Fibroblast of skin of left biceps (primary cell): ENCODE measurements around the gene OR1F1.
"Not testable (repeated sequence)": the region's sequence is repeated elsewhere in the genome, so short reads cannot be mapped to it uniquely, and the experiment has no call there.

ENCODE experiments used
- DNase-seq, 2 experiments: peaks; one replicate each; pipeline ENCODE4 v3.0.0-alpha.2; 2013; ENCODE audit warnings: low read depth in 2 of 2

OR1F1 gene

DNA sequence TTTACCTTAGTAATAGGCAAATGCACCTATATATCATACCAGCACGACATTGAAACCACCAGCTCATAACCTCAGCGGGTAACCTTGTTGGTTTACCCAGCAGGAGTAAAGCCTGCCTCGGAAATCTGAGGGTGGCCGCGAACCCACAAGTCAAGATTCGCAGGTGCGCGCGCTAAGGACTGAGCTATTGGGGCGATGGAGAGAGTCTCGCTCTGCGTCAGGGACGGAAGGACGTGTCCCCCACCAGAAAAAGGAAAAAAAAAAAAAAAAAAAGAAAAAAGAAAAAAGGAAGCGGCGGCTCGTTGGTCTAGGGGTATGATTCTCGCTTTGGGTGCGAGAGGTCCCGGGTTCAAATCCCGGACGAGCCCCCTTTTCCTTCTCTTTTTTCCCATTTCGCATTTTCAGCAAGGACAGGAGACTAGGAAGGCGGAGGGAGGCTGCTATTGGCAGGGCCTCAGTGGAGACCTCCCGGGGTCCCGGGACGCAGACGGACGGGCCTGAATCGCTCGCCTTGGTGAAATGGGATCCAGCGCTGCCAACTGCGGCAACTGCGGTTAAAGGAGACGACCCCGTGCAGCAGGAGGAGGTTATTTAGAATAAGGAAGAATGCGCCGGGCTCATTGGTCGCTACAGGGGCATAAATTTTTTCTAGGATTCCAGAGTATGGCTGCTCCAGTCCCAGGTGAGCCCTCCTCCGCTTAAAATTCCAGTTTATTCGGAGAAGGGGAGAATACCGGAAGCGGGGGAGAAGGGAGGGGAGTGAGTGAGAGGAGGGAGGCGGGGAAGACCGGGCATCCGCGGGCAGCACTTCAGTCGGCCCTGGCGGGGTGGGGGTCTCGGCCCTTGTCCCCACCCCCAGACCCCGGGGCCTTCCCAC is at the start of gene OR1F1:
Gene OR1F1 (plus strand): TSS at position 407 of the 877 bp plus-strand sequence.
- no peak for DNase-seq

GRCh38 chr16:3138342-3138741 is 49.7 kb upstream of the OR1F1 start:
- DNase-seq: no peak

DNA sequence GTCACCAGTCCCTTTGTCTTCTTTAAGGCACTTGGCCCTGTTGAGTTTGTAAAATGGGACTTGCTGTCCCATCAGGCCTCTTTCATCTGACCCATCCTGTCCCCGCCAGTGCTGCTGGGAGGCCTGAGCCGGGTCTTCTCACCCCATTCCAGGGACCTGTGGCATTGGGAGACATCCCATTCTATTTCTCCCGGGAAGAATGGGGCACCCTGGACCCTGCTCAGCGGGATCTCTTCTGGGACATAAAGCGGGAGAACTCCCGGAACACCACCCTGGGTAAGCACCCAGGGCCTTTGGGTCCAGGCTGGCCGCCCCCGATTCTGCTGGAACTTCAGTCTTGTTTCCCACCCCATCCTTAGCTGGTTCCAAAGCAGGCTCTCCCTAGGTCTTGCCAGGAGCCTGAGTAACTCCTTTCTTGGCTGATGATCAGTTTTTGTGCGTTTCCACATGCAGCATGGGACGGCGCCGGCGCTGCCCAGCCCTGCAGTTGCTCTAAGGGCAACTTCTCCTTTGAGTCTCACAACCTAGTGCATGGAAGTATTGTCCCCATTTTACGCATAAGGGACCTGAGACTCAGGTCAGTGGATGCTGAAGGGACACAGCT is 49.1 kb upstream of the OR1F1 start:
- DNase-seq: no peak

DNA sequence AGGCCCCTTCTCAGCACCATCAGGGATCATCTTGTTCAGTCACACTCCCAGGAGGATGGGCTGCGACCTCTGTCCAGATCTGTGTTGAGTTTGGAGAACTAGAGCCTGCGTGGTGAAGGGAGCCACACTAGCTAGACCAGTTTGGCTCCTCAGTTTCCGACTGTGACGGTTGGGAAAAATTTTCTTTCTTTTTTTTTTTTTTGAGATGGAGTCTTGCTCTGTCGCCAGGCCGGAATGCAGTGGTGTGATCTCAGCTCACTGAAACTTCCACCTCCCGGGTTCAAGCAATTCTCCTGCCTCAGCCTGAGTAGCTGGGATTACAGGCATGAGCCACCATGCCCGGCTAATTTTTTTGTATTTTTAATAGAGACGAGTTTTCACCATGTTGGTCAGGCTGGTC is 48.4 kb upstream of the OR1F1 start:
- DNase-seq: not testable (repeated sequence)

DNA sequence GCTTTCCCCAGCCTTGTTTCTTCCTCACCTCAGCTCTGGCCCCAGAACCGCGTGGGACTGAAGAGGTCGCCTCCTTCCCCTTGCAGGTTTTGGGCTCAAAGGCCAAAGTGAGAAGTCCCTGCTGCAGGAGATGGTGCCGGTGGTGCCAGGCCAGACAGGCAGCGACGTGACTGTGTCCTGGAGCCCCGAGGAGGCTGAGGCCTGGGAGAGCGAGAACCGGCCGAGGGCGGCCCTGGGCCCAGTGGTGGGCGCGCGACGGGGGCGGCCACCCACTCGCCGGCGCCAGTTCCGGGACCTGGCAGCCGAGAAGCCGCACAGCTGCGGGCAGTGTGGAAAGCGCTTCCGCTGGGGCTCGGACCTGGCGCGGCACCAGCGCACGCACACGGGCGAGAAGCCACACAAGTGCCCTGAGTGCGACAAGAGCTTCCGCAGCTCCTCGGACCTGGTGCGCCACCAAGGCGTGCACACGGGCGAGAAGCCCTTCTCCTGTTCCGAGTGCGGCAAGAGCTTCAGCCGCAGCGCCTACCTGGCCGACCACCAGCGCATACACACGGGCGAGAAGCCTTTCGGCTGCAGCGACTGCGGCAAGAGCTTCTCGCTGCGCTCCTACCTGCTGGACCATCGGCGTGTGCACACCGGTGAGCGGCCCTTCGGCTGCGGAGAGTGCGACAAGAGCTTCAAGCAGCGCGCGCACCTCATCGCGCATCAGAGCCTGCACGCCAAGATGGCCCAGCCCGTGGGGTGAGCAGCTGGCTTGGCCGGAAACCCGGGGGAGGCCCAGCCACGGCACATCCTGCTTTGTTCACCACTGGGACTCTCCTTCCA is 47.2 kb upstream of the OR1F1 start:
- DNase-seq: no peak

DNA sequence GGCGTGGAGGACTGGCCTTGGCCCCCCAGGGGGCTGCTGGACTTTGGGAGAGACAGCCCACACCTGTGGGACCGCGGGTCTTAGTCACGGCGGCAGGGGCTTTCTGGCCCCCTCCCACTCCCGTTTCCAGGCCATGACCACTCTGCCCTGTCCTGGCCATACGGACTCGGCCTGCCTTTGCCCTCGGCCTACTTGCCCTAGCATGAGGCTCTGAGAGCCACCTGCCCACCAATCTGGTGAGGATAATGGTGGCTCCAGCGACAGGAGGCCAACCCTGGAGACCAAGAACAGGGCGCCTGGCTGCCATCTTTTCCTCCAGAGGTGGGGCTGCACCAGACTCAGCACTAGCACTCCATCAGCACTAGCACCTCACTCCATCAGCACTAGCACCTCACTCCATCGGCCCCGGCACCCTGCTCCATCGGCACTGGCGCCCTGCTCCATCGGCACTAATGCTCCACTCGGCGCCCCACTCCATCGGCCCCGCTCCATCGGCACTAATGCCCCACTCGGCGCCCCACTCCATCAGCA is 46.2 kb upstream of the OR1F1 start:
- DNase-seq: no peak

DNA sequence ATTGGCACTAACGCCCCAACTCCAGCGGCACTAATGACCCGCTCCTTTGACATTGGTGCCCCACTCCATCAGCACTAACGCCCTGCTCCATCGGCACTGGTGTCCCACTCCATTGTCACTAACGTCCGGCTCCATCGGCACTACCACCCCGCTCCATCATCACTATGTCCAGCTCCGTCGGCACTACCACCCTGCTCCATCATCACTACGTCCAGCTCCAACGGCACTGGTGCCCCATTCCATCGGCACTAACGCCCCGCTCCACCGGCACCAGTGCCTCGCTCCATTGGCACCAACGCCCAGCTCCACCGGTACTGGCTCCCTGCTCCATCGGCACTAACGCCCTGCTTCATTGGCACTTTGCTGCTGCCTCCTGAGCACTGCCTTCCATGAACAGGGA is 45.7 kb upstream of the OR1F1 start:
- DNase-seq: no peak

DNA sequence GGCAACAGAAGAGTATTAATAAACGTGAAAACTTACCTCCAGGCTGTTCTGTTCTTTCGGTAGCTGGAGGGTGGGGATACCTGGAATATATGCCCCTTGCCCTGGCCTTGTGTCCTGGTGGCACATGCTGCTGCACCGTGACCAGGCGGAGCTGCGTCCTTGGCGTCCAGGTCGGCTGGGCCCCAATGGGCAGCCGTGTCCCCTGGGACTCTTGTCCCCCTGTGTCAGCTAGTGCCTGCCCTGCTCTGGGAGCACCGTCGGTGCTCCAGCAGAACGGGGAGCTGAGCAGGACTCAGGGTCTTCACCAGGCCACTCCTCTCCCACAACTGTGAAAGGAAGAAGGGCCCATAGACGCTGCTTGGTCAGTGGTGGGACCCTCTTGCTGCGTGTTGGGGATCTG is 45.2 kb upstream of the OR1F1 start:
- DNase-seq: no peak

DNA sequence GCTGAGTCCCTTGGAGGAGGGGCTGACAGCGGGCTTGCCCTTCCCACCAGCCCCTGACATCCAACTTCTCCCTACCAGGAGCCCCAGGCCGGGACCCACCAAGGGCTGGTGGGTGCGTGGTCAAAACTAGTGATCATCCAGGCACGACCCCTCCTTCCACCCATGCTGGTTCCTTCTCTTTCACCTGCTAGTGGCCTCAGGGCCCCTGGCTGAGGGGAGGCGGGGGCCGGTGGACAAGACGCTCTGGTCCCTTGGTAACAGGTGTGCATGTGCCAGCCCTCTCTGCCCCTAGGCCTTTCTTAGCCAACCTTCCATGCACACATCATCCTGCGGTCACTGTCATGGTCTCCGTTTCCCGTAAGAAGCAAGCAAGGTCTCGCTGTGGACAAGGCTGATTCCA is 44.8 kb upstream of the OR1F1 start:
- no peak for DNase-seq

- DNase-seq: no peak
Measured at GRCh38 chr16:3143598-3144320, 44.2 kb upstream of the OR1F1 start.

- no peak for DNase-seq
Measured at GRCh38 chr16:3144321-3144983, 43.6 kb upstream of the OR1F1 start.

- DNase-seq: no peak
Measured at GRCh38 chr16:3145151-3145550, 42.9 kb upstream of the OR1F1 start.

- DNase-seq: no peak
Measured at GRCh38 chr16:3145660-3146059, 42.3 kb upstream of the OR1F1 start.

DNA sequence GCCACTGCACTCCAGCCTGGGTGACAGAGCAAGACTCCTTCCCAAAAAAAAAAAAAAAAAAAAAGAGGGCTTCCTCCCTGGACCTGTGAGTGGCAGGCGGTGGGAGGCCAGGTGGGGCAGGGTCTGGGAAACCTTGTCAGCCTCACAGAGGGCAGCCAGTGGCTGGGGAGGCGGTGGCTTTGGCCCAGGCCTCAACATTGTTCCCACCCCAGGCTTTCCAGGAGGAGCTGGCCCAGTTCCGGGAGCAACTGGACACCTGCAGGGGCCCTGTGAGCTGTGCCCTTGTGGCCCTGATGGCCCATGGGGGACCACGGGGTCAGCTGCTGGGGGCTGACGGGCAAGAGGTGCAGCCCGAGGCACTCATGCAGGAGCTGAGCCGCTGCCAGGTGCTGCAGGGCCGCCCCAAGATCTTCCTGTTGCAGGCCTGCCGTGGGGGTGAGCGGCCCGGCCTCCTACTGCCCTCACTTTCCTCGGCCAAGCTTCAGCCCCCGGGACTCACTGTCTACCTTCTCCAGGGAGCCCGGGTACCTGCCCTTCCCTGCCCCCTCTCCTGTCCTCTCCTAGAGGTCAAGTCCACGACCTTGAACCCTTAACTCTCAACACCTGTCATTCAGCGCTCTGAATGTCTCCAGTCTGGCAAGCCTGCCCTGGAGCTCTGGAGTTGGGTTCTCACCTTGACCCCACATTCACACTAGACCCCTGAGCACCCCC is 40.8 kb upstream of the OR1F1 start:
- DNase-seq: no peak

DNA sequence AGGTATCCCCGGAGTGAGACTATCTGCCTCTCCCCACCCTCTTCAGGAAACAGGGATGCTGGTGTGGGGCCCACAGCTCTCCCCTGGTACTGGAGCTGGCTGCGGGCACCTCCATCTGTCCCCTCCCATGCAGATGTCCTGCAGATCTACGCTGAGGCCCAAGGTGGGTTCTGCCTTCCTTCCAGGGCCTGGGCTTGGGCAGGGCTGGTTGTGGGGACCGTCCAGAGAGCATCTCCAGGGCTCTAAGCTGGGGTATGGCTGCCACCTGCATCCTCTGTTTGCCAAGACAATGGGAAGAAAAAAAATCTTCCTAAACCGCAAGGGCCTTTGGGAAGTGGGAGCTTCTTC is 40.3 kb upstream of the OR1F1 start:
- DNase-seq: no peak

- no peak for DNase-seq
Measured at GRCh38 chr16:3148256-3149192, 39.5 kb upstream of the OR1F1 start.

DNA sequence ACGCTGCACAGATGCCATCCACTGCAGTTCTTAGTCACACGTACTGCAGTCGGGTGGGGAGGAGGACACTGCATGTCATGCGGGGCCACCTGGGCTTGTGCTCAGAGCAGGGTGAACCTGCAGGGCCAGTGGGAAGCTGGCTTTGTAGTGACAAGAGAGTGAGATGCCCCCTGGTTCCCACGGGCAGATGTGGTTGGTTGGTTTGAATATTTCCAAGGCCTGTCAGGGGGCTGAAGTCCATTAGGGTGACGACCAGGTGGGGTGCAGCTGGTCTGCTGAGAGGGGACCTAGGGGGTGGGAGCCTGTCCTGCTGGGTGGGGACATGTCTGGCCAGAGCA is 38.8 kb upstream of the OR1F1 start:
- DNase-seq: no peak

- DNase-seq: no peak
Measured at GRCh38 chr16:3149630-3150345, 38.2 kb upstream of the OR1F1 start.
